Activated B cell treated with CpG ODN at 0.5 μM for 24 hours (primary cell): ENCODE data around the gene CROT. TPM values are rescaled to one million over a fixed set of nuclear protein-coding genes. Genes with fewer than 3 reads are reported as not detected.

ENCODE experiments used
- ATAC-seq: fragments of 200-7000 bp; cut with Tn5 transposase; one replicate; pipeline ENCODE4 v1.10.0; 2021; ENCODE audit warnings: low read depth, mild to moderate bottlenecking, moderate library complexity
- CTCF ChIA-PET: fragments of 350-600 bp; sonication (Branson Sonifier 250); formaldehyde crosslinking; loops from one replicate; lab custom pipeline; 2021; ENCODE audit warnings: antibody characterized with exemption; lab: Charles Lee
- POLR2A ChIA-PET: fragments of 350-600 bp; sonication (Branson Sonifier 250); formaldehyde crosslinking; loops from one replicate; lab custom pipeline; 2021; ENCODE audit warnings: antibody characterized with exemption; lab: Charles Lee
- DNase-seq: peaks from one replicate; pipeline ENCODE4 v3.0.0; 2022
- H3K27ac Mint-ChIP-seq: one replicate; pipeline ENCODE4 v1.8.0; 2020; ENCODE audit warnings: mixed read lengths
- H3K27me3 Mint-ChIP-seq: one replicate; pipeline ENCODE4 v1.8.0; 2021; ENCODE audit warnings: mixed read lengths
- H3K36me3 Mint-ChIP-seq: one replicate; pipeline ENCODE4 v1.8.0; 2021; ENCODE audit warnings: low read depth, mixed read lengths
- H3K4me1 Mint-ChIP-seq: one replicate; pipeline ENCODE4 v1.8.0; 2021; ENCODE audit warnings: mixed read lengths
- H3K4me3 Mint-ChIP-seq: one replicate; pipeline ENCODE4 v1.8.0; 2020; ENCODE audit warnings: mild to moderate bottlenecking, mixed read lengths
- H3K9me3 Mint-ChIP-seq: one replicate; pipeline ENCODE4 v1.8.0; 2020; ENCODE audit warnings: mixed read lengths
- intact Hi-C: fragments of 100-400 bp; cut with micrococcal nuclease; formaldehyde crosslinking; loops from one replicate; pipeline ENCODE4 v1.15.1; 2024
- total RNA-seq: library from RNA; stranded (reverse); gene quantifications from 2 replicates; pipeline ENCODE4 v1.2.3, GENCODE V29; 2022
- TF ChIP-seq, protein P1 (sequence below): fragments of 200-600 bp; IDR thresholded peaks from one replicate; pipeline ENCODE4 v1.8.0; 2022; ENCODE audit warnings: antibody characterized with exemption, mild to moderate bottlenecking

The CROT gene
- total RNA-seq, 1 donor from 2014 or later: 9.2 TPM

DNA sequence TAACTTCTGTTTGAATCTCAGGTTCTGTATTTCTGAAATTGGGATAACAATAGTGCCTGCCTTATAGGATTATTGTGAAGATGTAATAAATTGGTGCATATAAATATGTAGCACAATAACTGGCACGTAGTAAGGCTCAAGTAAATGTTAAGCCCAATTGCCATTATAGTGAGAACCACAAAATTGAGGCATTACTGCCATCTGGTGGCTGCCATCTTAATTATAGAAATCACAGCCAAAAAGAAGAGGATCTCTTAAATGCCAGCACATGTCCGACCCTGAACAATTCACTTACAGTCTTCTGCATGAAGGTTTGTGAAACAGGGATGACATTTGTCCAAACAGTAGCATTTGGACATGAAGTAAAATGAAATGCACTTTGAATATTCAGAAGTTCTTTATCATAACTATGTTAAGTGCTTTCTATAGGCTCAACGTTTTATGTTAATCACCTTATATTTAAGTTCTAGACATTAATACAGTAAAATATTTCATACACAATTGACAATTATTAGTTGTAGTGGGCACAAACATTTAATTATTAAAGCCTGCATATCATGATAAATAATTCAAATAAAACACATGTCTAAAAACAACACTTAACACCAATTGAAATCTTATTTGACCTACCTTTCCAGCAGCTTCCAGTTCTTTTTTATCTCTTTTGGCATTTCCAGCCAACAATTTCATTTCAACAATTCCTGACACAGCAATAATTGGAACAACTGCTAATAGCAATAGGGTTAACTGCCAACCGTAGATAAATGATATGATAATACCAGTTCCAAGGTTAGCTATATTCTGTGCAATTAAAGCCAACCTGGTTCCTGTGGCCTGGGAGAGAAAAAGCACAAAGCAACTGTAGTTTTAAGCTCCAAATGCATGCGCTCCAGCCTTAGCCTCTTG is 71.5 kb downstream of the CROT start:
- Mint-ChIP-seq H3K27me3 (no peaks in the 10 kb centered on the region), H3K36me3 (peaks cover 37% of the 10 kb centered on the region), H3K9me3 (no peaks in the 10 kb centered on the region), H3K4me1 (peaks cover 20% of the 10 kb centered on the region), H3K4me3 (no peak overlapping the region), H3K27ac (no peak overlapping the region)
- intact Hi-C loops: loop anchor here (1.0 to 10.0 kb wide), 9 partner anchors 58 to 1522 kb away; partner anchors contain the start of genes ABCB4, CROT and DMTF1
- no peak for DNase-seq
- ChIA-PET CTCF (interaction anchor here (0.7 to 7.3 kb wide), 14 partner anchors 12 to 507 kb away, joined by 3 to 99 read pairs (median 3); no protein-coding TSS in a partner anchor), POLR2A (interaction anchor here (0.6 kb wide), 1 partner anchor 222 kb away, joined by 4 read pairs; no protein-coding TSS in a partner anchor)
- ATAC-seq: peak; percentile 56
- TF ChIP-seq, protein P1, sequence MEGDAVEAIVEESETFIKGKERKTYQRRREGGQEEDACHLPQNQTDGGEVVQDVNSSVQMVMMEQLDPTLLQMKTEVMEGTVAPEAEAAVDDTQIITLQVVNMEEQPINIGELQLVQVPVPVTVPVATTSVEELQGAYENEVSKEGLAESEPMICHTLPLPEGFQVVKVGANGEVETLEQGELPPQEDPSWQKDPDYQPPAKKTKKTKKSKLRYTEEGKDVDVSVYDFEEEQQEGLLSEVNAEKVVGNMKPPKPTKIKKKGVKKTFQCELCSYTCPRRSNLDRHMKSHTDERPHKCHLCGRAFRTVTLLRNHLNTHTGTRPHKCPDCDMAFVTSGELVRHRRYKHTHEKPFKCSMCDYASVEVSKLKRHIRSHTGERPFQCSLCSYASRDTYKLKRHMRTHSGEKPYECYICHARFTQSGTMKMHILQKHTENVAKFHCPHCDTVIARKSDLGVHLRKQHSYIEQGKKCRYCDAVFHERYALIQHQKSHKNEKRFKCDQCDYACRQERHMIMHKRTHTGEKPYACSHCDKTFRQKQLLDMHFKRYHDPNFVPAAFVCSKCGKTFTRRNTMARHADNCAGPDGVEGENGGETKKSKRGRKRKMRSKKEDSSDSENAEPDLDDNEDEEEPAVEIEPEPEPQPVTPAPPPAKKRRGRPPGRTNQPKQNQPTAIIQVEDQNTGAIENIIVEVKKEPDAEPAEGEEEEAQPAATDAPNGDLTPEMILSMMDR: peak; percentile 68

DNA sequence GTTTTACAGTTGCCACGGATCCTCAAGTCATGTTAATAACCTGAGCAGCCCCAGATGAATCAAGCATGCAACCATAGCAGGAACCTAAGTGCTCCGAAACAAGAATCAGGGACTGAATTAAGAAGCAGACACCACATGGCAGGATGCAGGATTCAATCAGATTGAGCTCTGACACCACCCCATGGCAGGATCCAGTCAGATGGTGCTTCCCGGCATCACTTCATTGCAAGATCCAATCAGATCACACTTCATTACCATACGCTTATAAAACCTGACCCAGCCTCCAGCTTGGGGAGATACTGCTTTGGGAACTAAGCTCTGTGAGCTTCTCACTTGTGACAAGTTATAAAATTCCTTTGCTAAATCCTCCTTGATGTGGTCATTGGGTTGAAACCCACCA is 74.7 kb downstream of the CROT start:
- TF ChIP-seq, protein P1: no peak
- ATAC-seq (no peak), DNase-seq (no peak)
- H3K9me3 Mint-ChIP-seq: no peaks in the 10 kb centered on the region
- no peak overlapping the region for H3K27ac Mint-ChIP-seq
- ChIA-PET CTCF (interaction anchor here (1.1 to 1.3 kb wide), 3 partner anchors 10 to 108 kb away, joined by 3 to 7 read pairs (median 3); no protein-coding TSS in a partner anchor), POLR2A (no interaction called here)
- H3K4me3 Mint-ChIP-seq: no peak overlapping the region
- H3K27me3 Mint-ChIP-seq: no peaks in the 10 kb centered on the region
- H3K36me3 Mint-ChIP-seq: peaks cover 59% of the 10 kb centered on the region
- intact Hi-C loops: no loop called here
- H3K4me1 Mint-ChIP-seq: peaks cover 20% of the 10 kb centered on the region

DNA sequence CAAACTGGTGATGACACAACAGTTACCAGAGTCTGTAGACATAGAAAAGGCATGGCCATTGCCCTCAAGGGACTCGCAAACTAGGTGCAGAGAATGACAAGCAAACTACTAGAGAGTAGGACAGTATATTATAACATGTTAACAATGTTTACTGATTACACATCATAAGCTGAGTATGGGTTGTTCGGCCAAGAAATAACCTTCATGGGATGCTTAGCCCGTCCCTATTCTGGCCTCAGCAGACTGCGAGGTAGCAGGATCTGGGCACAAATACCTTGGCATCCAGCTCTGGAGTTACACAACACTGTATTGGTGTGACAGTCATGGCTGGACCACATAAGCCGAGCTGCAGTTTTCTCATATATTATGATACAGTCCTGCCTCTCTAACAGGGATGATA is 78.6 kb downstream of the CROT start:
- ATAC-seq (no peak), DNase-seq (no peak)
- no peaks in the 10 kb centered on the region for H3K27me3 Mint-ChIP-seq
- ChIA-PET CTCF (no interaction called here), POLR2A (no interaction called here)
- no peak overlapping the region for H3K27ac Mint-ChIP-seq
- TF ChIP-seq, protein P1: no peak
- intact Hi-C loops: no loop called here
- H3K4me3 Mint-ChIP-seq: no peak overlapping the region
- peaks cover 86% of the 10 kb centered on the region for H3K36me3 Mint-ChIP-seq
- no peaks in the 10 kb centered on the region for H3K9me3 Mint-ChIP-seq
- peaks cover 20% of the 10 kb centered on the region for H3K4me1 Mint-ChIP-seq

DNA sequence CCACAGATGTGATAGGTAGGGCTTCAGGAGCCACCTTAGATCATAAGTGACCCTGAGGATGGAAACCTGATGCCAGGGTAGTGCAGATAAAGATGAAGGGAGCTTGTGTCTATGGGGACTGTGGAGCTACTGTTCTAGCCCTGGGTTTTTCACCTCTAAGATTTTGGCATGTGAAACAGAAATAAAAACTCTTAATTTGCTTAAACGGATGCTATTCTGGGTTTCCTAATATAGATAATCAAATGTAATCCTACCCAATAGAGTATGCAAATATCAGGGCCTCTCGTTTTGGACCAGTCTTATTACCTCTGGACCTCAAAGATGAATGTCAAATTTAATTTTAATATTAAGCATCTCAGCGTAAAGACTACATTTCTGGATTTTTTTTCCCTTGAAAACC is 80.7 kb downstream of the CROT start:
- H3K27ac Mint-ChIP-seq: no peak overlapping the region
- H3K36me3 Mint-ChIP-seq: peaks cover 83% of the 10 kb centered on the region

DNA sequence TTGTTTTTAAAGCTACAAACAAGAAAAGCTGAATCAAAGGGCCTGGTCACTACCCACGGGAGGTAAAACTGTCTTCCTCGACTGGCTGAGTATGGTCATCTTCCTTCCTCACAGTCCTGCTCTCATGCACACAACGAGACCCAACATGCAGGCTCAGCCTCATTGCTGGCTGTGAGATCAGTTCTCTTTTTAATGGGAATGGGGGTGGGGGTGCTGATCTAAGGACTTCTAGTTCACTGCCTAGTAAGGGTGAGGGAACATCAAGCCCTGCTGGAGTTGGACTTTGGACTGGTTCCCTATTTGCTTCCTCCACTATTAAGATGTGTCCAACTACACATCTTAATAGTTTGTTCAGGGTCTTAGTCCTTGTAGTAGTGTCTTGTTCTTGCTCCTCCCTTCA is 81.8 kb downstream of the CROT start:
- DNase-seq: no peak
- Mint-ChIP-seq H3K4me1 (peaks cover 20% of the 10 kb centered on the region), H3K27ac (no peak overlapping the region), H3K27me3 (no peaks in the 10 kb centered on the region), H3K36me3 (peaks cover 82% of the 10 kb centered on the region), H3K9me3 (no peaks in the 10 kb centered on the region), H3K4me3 (no peak overlapping the region)
- ChIA-PET POLR2A (no interaction called here), CTCF (no interaction called here)
- TF ChIP-seq, protein P1: no peak
- no peak for ATAC-seq
- intact Hi-C loops: no loop called here

More for the DNA sequence above, 80.7 kb downstream of the CROT start:
- Mint-ChIP-seq H3K4me1 (peaks cover 20% of the 10 kb centered on the region), H3K9me3 (no peaks in the 10 kb centered on the region), H3K27me3 (no peaks in the 10 kb centered on the region), H3K4me3 (no peak overlapping the region)
- ChIA-PET POLR2A (no interaction called here), CTCF (no interaction called here)
- TF ChIP-seq, protein P1: no peak
- DNase-seq (no peak), ATAC-seq (no peak)
- intact Hi-C loops: no loop called here
